ENCODE measurements around the gene CAMK2B. TPM values are rescaled to one million over a fixed set of nuclear protein-coding genes. Genes with fewer than 3 reads are reported as not detected.

CAMK2B gene
- total RNA-seq, 1 experiment from 2014 or later: 0.14 TPM

- no peak for DNase-seq (ENCODE audit: low read depth)
- in situ Hi-C loops (cut with HindIII; ENCODE audit: low pct_unique_long_range_greater_than_20kb, low sequenced_read_pairs): no loop called here
Measured at GRCh38 chr7:44228571-44229350, 96.6 kb downstream of the CAMK2B start.

GRCh38 chr7:44227911-44228310, 97.5 kb downstream of the CAMK2B start:
- no peak for DNase-seq (ENCODE audit: low read depth)
- in situ Hi-C loops (cut with HindIII; ENCODE audit: low pct_unique_long_range_greater_than_20kb, low sequenced_read_pairs): no loop called here

DNA sequence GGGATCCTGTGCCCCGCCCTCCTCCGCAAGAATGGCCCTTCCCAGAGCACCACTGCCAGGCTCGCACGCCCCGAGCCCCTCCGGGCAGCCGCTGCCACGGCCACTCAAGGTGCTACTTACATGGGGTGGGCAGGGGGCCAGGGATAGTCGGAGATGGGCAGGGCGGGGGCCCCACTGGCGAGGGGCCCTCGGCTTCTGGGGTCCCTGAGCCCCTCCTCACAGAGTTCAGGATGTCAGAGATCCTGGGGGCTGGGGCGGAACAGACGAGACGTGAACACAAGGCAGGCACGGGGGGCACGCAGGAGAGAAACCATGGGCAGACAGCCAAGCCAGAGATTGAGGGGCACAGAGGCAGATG, 99.0 kb downstream of the CAMK2B start:
- DNase-seq (ENCODE audit: low read depth): no peak
- in situ Hi-C loops (cut with HindIII; ENCODE audit: low pct_unique_long_range_greater_than_20kb, low sequenced_read_pairs): no loop called here

- no peak for DNase-seq (ENCODE audit: low read depth)
- in situ Hi-C loops (cut with HindIII; ENCODE audit: low pct_unique_long_range_greater_than_20kb, low sequenced_read_pairs): no loop called here
Measured at GRCh38 chr7:44225566-44226395, 99.6 kb downstream of the CAMK2B start.

DNA sequence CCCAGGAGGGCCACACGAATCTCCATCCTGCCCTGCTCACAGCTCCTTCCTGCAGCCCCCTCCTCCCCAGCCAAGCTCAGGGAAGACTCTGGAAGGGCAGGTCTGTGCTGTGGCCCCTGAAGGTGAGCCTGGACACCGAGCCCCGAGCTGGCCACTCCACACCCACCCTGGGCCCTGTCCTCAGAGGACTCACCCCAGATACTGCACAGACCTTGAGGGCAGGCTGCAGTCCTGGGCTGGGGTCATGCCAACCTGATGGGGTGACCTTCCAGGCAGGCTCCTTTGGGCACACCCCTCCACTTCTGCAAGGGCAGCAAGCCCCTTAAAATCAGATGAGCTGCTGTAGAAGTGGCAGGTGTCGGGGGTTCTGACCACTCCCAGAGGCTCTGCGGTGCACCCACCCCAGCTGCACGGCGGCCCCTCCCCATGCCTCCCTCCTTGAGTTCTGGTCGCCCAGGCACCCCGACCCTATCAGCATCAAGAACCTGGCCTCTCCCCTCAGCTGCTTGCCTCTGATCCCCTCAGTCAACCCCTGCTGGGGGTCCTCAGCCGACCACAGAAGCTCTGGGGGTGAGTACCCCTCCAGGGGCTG, 100.3 kb downstream of the CAMK2B start:
- DNase-seq (ENCODE audit: low read depth): no peak
- in situ Hi-C loops (cut with HindIII; ENCODE audit: low pct_unique_long_range_greater_than_20kb, low sequenced_read_pairs): no loop called here

- no peak for DNase-seq (ENCODE audit: low read depth)
- in situ Hi-C loops (cut with HindIII; ENCODE audit: low pct_unique_long_range_greater_than_20kb, low sequenced_read_pairs): no loop called here
Measured at GRCh38 chr7:44224080-44224973, 101.1 kb downstream of the CAMK2B start.

- in situ Hi-C loops (cut with HindIII; ENCODE audit: low pct_unique_long_range_greater_than_20kb, low sequenced_read_pairs): no loop called here
- DNase-seq (ENCODE audit: low read depth): no peak
Measured at GRCh38 chr7:44223362-44224079, 101.9 kb downstream of the CAMK2B start.

- DNase-seq (ENCODE audit: low read depth): no peak
- in situ Hi-C loops (cut with HindIII; ENCODE audit: low pct_unique_long_range_greater_than_20kb, low sequenced_read_pairs): no loop called here
Measured at GRCh38 chr7:44222776-44223261, 102.6 kb downstream of the CAMK2B start.

DNA sequence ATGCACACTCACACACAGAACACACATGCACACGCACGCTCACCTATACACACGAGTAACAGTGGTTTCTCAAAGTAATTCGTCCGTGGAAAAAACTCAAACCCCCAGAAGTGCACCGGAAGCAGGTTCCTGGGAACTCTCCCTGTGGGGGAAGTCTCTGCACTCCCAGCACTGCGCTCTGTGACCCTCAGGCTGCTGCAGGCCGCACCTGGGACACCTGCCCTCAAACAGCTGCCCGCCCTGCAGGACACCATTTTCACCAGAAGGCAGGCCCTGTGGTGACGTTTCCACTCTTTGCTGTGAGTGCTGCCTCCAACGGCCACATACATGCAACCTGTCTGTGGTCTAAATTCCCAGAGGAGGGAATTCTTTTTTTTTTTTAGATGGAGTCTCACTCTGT, 103.3 kb downstream of the CAMK2B start:
- in situ Hi-C loops (cut with HindIII; ENCODE audit: low pct_unique_long_range_greater_than_20kb, low sequenced_read_pairs): no loop called here
- no peak for DNase-seq (ENCODE audit: low read depth)

GRCh38 chr7:44221231-44221791, 104.1 kb downstream of the CAMK2B start:
- no peak for DNase-seq (ENCODE audit: low read depth)
- in situ Hi-C loops (cut with HindIII; ENCODE audit: low pct_unique_long_range_greater_than_20kb, low sequenced_read_pairs): no loop called here

- no peak for DNase-seq (ENCODE audit: low read depth)
- in situ Hi-C loops (cut with HindIII; ENCODE audit: low pct_unique_long_range_greater_than_20kb, low sequenced_read_pairs): no loop called here
Measured at GRCh38 chr7:44220358-44221112, 104.9 kb downstream of the CAMK2B start.

DNA sequence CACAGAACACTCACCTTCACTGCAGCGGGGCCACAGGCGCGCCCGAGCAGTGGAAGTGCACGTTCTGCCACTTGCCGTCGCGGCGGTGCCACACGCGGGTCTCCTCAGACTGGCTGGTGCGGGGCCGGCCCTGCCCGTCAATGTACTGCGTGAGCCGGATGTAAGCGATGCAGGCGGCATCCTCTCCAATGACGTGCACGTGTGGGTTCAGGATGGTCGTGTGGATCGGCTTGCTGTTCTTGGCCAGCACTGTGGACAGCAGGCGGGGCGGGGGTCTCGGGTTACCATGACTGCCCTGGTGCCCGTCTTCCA, 105.4 kb downstream of the CAMK2B start:
- no peak for DNase-seq (ENCODE audit: low read depth)
- in situ Hi-C loops (cut with HindIII; ENCODE audit: low pct_unique_long_range_greater_than_20kb, low sequenced_read_pairs): no loop called here

DNA sequence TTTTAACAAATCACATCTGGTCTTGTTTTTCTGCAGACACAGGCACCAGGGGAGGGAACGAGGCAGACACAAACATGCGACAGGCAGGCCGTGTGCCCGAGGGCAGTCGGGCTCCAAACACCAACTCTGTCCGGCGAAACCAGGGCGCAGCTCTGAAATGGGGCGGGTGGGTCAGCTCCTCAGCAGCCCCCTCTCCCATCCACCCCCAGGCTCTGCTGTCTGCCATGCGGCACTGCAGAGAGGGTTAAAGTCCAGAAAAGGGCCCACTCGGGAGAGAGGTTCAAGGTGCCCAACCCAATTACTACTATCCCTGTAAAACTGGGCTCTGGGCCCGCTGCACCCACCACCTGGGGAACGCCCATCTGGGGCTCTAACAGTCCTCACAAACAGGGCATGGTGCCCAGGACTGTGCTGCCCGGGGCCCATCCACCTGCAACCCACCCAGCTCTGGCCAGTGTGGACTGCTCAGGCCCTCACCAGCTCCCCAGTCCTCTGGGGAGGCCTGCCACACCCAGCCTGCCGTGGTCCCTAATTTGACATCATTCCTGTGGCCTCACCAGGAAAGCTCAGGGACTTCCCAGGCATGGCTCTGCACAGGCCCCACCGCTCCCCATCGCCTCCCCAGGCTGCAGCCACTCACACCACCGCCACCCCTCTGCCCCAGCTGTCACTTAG, 105.9 kb downstream of the CAMK2B start:
- in situ Hi-C loops (cut with HindIII; ENCODE audit: low pct_unique_long_range_greater_than_20kb, low sequenced_read_pairs): no loop called here
- no peak for DNase-seq (ENCODE audit: low read depth)

GRCh38 chr7:44218418-44219201, 106.8 kb downstream of the CAMK2B start:
- no peak for DNase-seq (ENCODE audit: low read depth)
- in situ Hi-C loops (cut with HindIII; ENCODE audit: low pct_unique_long_range_greater_than_20kb, low sequenced_read_pairs): no loop called here

DNA sequence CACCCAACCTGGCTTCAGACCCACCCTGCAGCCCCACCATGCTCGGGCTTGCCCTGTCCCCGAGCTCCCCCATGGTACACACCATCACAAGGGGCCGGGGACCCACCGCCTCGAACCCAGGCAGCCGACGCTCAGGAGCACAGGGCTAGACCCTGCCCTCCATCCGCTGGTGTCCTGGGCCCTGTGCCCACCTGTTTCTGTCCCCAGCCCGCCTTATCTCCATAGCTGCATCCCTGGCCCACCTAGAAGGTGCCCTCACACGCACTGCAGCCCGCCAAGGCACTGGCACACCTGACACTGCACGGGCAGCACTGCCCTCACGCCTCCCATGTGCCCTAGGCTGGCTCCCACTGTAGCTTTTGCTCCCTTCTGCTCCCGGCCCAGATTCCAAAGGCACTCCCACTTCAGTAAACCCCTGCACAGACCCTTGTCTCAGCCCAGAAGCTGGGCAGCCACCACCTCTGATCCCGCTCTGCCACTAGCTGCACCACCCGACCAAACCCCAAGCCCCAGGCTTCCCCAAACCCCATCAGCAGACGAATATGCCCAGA, 107.5 kb downstream of the CAMK2B start:
- in situ Hi-C loops (cut with HindIII; ENCODE audit: low pct_unique_long_range_greater_than_20kb, low sequenced_read_pairs): no loop called here
- DNase-seq (ENCODE audit: low read depth): no peak
